Activated T-helper 2 cell treated with anti-CD3 and anti-CD28 coated beads, Interferon-gamma antibody, Interleukin-2, Interleukin-4, amounts not matched to agents 10 μg/mL and 5 μg/mL and 100 μg/mL, durations not matched to agents 14 hours and 24 hours and 36 hours (primary cell): ENCODE results near the gene ABCG5. TPM values are rescaled to one million over a fixed set of nuclear protein-coding genes. Genes with fewer than 3 reads are reported as not detected.
A peak's percentile ranks its signal among the peaks of the same experiment; 100 is the strongest.

Experiments
- DNase-seq: peaks from one replicate; pipeline ENCODE4 v3.0.0; 2021; ENCODE audit warnings: low spot score
- H3K27ac Mint-ChIP-seq: one replicate; pipeline ENCODE4 v1.8.0; 2021; ENCODE audit warnings: mixed read lengths
- H3K27me3 Mint-ChIP-seq: one replicate; pipeline ENCODE4 v1.8.0; 2021; ENCODE audit warnings: low read depth, mixed read lengths
- H3K36me3 Mint-ChIP-seq: one replicate; pipeline ENCODE4 v1.8.0; 2021; ENCODE audit warnings: low read depth, mixed read lengths
- H3K4me1 Mint-ChIP-seq: one replicate; pipeline ENCODE4 v1.8.0; 2021; ENCODE audit warnings: low read depth, mixed read lengths
- H3K4me3 Mint-ChIP-seq: one replicate; pipeline ENCODE4 v1.8.0; 2021; ENCODE audit warnings: low read depth, mild to moderate bottlenecking, moderate library complexity, mixed read lengths
- H3K9me3 Mint-ChIP-seq: one replicate; pipeline ENCODE4 v1.8.0; 2021; ENCODE audit warnings: mixed read lengths
- intact Hi-C: fragments of 100-400 bp; cut with micrococcal nuclease; formaldehyde crosslinking; loops from one replicate; pipeline ENCODE4 v1.15.1; 2023
- total RNA-seq: library from RNA; stranded (reverse); gene quantifications from 2 replicates; pipeline ENCODE4 v1.2.3, GENCODE V29; 2022

Gene ABCG5
- total RNA-seq, 1 donor from 2014 or later: 0.14 TPM

GRCh38 chr2:43790147-43790546 is 48.5 kb downstream of the ABCG5 start:
- DNase-seq: no peak
- peak overlapping the region; percentile 22 for H3K27ac Mint-ChIP-seq
- peaks cover 59% of the 10 kb centered on the region for H3K36me3 Mint-ChIP-seq
- peaks cover 34% of the 10 kb centered on the region for H3K4me1 Mint-ChIP-seq
- intact Hi-C loops: no loop called here
- H3K27me3 Mint-ChIP-seq: no peaks in the 10 kb centered on the region
- no peak overlapping the region for H3K4me3 Mint-ChIP-seq
- no peaks in the 10 kb centered on the region for H3K9me3 Mint-ChIP-seq

GRCh38 chr2:43788646-43789045 is 50.0 kb downstream of the ABCG5 start:
- intact Hi-C loops: loop anchor here (1.0 kb wide), 2 partner anchors 11 to 23 kb away; no protein-coding TSS in a partner anchor
- Mint-ChIP-seq H3K27me3 (no peaks in the 10 kb centered on the region), H3K4me1 (peaks cover 33% of the 10 kb centered on the region), H3K27ac (peak overlapping the region; percentile 81), H3K4me3 (no peak overlapping the region), H3K36me3 (peaks cover 58% of the 10 kb centered on the region), H3K9me3 (no peaks in the 10 kb centered on the region)
- no peak for DNase-seq

DNA sequence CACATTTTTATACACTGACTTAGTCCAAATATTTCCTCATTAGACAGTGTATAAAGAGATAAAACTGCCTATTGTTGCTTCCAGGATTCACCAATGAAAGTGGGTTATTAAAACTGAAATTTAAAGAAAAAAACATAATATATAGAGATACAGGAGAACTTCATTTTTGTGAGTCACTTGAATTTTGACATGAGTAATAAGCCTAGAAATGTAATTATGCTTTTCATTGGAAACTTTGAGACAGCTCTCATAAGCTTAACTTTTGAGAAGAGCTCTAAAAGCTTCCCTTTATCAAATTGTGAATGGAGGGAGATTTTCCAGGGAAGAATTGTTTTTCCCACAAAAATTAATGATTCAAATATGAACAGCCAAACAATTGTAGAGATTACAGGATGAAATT is 50.7 kb downstream of the ABCG5 start:
- Mint-ChIP-seq H3K27ac (peak overlapping the region; percentile 81), H3K9me3 (no peaks in the 10 kb centered on the region), H3K4me3 (no peak overlapping the region), H3K4me1 (peaks cover 33% of the 10 kb centered on the region), H3K36me3 (peaks cover 54% of the 10 kb centered on the region), H3K27me3 (no peaks in the 10 kb centered on the region)
- intact Hi-C loops: loop anchor here (1.0 kb wide), 2 partner anchors 11 to 23 kb away; no protein-coding TSS in a partner anchor
- no peak for DNase-seq

DNA sequence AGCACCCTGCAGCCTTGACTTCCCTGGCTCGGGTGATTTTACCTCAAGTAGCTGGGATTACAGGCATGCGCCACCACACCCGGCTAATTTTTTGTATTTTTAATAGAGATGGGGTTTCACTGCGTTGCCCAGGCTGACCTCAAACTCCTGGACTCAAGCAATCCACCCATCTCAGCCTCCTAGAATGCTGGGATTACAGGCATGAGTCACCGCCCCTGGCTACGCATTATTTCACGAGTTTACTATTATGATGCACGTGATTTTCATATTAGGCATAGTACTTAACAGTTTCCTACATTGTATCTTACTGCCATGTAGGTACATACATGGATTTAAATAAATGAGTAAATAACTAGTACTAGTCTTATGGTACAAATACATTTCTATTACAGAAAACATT is 60.4 kb downstream of the ABCG5 start:
- no peaks in the 10 kb centered on the region for H3K9me3 Mint-ChIP-seq
- no peak overlapping the region for H3K4me3 Mint-ChIP-seq
- DNase-seq: no peak
- peaks cover 42% of the 10 kb centered on the region for H3K4me1 Mint-ChIP-seq
- H3K36me3 Mint-ChIP-seq: peaks cover 43% of the 10 kb centered on the region
- intact Hi-C loops: loop anchor here (5.0 to 10.0 kb wide), 4 partner anchors 39 to 643 kb away; partner anchors contain the start of genes PPM1B and ZFP36L2
- no peaks in the 10 kb centered on the region for H3K27me3 Mint-ChIP-seq
- peak overlapping the region; percentile 47 for H3K27ac Mint-ChIP-seq

- Mint-ChIP-seq H3K4me1 (peaks cover 47% of the 10 kb centered on the region), H3K36me3 (peaks cover 43% of the 10 kb centered on the region), H3K9me3 (no peaks in the 10 kb centered on the region), H3K4me3 (no peak overlapping the region), H3K27me3 (no peaks in the 10 kb centered on the region), H3K27ac (peak overlapping the region; percentile 87)
- DNase-seq: no peak
- intact Hi-C loops: loop anchor here (1.0 to 10.0 kb wide), 5 partner anchors 11 to 643 kb away; partner anchors contain the start of genes PPM1B and ZFP36L2
Observed at GRCh38 chr2:43777306-43777926, 61.2 kb downstream of the ABCG5 start.

DNA sequence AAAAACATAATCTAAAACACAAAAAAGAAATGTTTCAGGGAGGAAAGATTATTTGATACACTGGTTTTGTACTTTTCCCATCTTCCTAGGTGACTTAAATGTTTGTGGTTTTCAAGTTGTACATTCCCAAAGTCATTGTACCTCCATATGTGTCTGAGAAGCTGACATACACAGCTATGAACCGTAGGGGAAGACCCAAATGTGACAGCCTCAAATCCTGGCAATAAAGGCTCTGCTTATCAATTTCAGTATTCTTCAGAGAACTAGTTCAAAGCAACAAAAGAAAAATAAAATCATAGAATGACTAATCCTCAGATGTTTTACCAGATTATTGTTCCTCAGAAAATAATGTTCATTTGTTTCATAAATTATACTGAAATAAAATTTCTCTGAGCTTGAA is 62.3 kb downstream of the ABCG5 start:
- H3K4me3 Mint-ChIP-seq: peak overlapping the region; percentile 49
- H3K9me3 Mint-ChIP-seq: no peaks in the 10 kb centered on the region
- no peak for DNase-seq
- peaks cover 45% of the 10 kb centered on the region for H3K4me1 Mint-ChIP-seq
- intact Hi-C loops: loop anchor here (1.0 to 10.0 kb wide), 5 partner anchors 14 to 642 kb away; partner anchors contain the start of genes PPM1B and ZFP36L2
- no peaks in the 10 kb centered on the region for H3K27me3 Mint-ChIP-seq
- H3K27ac Mint-ChIP-seq: peak overlapping the region; percentile 91
- peaks cover 38% of the 10 kb centered on the region for H3K36me3 Mint-ChIP-seq

DNA sequence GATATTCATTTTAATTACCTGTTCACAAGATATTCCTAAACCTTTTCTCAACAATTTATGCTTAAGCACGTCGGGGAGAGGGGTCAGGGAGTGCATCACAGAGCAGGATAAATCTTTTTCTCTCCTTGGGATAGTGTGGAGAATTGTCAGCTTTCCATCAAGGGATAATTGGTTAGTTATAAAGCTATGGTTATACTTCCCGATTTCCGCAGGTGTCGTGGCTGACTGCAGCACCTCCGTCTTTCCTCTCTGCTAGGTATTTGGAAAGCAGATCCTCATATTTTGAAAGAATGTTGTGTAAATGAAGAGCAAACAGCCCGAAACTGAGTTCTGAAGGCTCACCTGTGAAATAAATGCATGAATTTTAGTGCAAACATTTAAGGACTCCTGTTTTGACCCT is 64.0 kb downstream of the ABCG5 start:
- Mint-ChIP-seq H3K4me1 (peaks cover 34% of the 10 kb centered on the region), H3K4me3 (peak overlapping the region; percentile 86), H3K36me3 (peaks cover 27% of the 10 kb centered on the region), H3K9me3 (no peaks in the 10 kb centered on the region), H3K27me3 (no peaks in the 10 kb centered on the region), H3K27ac (peak overlapping the region; percentile 95)
- DNase-seq: no peak
- intact Hi-C loops: loop anchor here (1.0 to 10.0 kb wide), 6 partner anchors 9 to 640 kb away; partner anchors contain the start of genes PPM1B and ZFP36L2

DNA sequence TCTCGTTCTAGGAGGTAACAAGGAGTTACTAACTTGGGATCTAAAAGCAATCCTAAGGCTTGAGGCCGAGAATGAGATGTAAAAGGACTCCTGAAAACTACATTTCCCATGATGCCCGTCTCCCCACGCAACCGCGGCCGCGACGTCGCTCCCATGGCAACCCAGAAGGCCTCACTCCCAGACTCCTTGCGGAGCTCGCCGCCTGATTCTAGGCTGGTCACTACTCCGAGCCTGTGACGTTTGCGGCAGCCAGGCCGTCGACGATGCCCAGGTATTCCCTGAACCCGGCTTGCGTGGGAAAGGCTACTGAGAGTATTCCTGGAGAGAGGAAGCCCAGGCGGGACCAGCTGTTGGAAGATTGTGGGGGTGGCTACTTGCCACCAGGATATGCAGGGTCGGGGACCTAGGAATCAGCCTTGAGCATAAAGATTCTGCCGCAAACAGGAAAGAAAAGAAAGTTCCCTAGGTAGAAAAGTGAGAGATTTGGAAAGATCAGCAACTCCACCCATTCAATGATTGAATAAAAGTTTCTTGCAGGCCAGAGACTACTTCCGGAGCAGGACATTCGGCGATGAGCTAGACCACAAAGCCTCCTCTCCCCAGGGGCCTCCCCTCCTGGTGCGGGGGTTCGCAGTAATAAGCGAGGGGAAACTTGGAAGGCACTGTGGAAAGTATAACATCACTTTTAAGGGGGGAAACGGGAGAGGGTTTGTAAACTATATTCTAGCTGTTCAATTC is 64.6 kb downstream of the ABCG5 start, which contains the start of gene DYNC2LI1:
TSS of gene DYNC2LI1 (plus strand) at position 164 of the 738 bp plus-strand sequence. CDS start at position 264, 100 bp downstream.
- Mint-ChIP-seq H3K27ac (peak within 1 kb of the TSS; percentile 95), H3K36me3 (peaks cover 26% of the 10 kb centered on the region), H3K4me3 (peak within 1 kb of the TSS; percentile 86), H3K27me3 (no peaks in the 10 kb centered on the region), H3K4me1 (peaks cover 31% of the 10 kb centered on the region), H3K9me3 (no peaks in the 10 kb centered on the region)
- DNase-seq: peak; percentile 74
- intact Hi-C loops: loop anchor here (1.0 to 10.0 kb wide), 5 partner anchors 9 to 639 kb away; partner anchors contain the start of genes PPM1B and ZFP36L2

DNA sequence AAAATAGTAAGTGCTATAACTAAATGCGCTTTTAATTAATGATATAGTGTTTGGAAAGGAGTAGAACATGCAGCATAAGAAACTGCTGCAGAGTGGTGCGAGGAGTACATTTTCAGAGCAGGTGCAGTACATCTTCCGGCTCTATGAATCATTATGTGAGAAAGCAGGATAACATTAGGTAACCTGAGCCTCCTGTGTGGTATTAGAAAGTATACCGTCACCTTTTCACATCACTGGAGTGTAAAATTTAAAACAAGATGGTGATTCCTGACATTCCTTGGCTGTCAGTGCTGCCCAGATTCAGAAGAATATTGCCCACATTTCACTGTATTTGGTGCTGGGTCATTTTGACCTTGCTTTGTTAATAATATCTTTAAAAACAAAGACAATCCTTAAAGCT is 72.6 kb downstream of the ABCG5 start:
- no peaks in the 10 kb centered on the region for H3K27me3 Mint-ChIP-seq
- H3K4me1 Mint-ChIP-seq: peaks cover 41% of the 10 kb centered on the region
- H3K36me3 Mint-ChIP-seq: peaks cover 37% of the 10 kb centered on the region
- intact Hi-C loops: no loop called here
- H3K4me3 Mint-ChIP-seq: no peak overlapping the region
- H3K27ac Mint-ChIP-seq: peak overlapping the region; percentile 92
- no peaks in the 10 kb centered on the region for H3K9me3 Mint-ChIP-seq
- no peak for DNase-seq

- peak overlapping the region; percentile 92 for H3K27ac Mint-ChIP-seq
- H3K27me3 Mint-ChIP-seq: no peaks in the 10 kb centered on the region
- peaks cover 43% of the 10 kb centered on the region for H3K36me3 Mint-ChIP-seq
- peaks cover 51% of the 10 kb centered on the region for H3K4me1 Mint-ChIP-seq
- no peak for DNase-seq
- no peaks in the 10 kb centered on the region for H3K9me3 Mint-ChIP-seq
- intact Hi-C loops: loop anchor here (5.0 kb wide), 1 partner anchor 168 kb away; no protein-coding TSS in a partner anchor
- no peak overlapping the region for H3K4me3 Mint-ChIP-seq
Observed at GRCh38 chr2:43764086-43764705, 74.4 kb downstream of the ABCG5 start.

DNA sequence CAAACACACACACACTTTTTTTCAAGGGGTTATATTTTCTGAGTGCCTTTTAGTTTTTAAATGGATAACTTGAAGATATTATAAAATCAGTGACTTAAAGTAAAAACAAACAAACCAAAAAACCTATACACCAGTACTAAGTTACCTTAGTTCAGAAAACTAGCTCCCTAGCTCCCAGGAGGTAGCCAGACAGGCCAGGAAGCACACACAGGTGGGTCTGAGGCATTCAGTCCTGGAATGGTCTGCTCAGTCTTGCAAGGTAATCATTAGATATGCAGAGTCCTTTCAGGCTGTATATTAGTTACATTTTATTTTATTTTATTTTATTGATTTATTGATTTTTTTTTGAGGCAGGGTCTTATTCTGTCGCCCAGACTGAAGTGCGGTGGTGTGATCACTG is 75.5 kb downstream of the ABCG5 start:
- Mint-ChIP-seq H3K36me3 (peaks cover 36% of the 10 kb centered on the region), H3K9me3 (no peaks in the 10 kb centered on the region), H3K27me3 (no peaks in the 10 kb centered on the region), H3K4me3 (no peak overlapping the region), H3K27ac (peak overlapping the region; percentile 75), H3K4me1 (peaks cover 56% of the 10 kb centered on the region)
- DNase-seq: no peak
- intact Hi-C loops: loop anchor here (5.0 kb wide), 1 partner anchor 169 kb away; no protein-coding TSS in a partner anchor
